AG04449 (cell line): ENCODE results near the gene FN3K.

Experiments
- CTCF ChIA-PET: fragments of 350-600 bp; formaldehyde crosslinking; extraction: SDS; loops from one replicate; lab custom pipeline; 2021; ENCODE audit warnings: antibody characterized with exemption; lab: Yijun Ruan, JAX
- POLR2A ChIA-PET: fragments of 400-600, 350-600 bp; formaldehyde crosslinking; extraction: SDS; loops from one replicate; lab custom pipeline; 2020; ENCODE audit warnings: antibody characterized with exemption, inconsistent platforms; lab: Yijun Ruan, JAX
- DNase-seq: peaks from one replicate; pipeline ENCODE4 v3.0.0-alpha.2; 2010; ENCODE audit warnings: low read depth, low spot score
- H3K4me3 ChIP-seq: 2 replicates; pipeline ENCODE4 v1.5.1; 2011; ENCODE audit warnings: low read depth, mild to moderate bottlenecking, control low read depth, low read length
- TF ChIP-seq, protein P1 (sequence below): IDR thresholded peaks from one replicate; pipeline ENCODE4 v1.5.1; 2011; ENCODE audit warnings: mild to moderate bottlenecking, moderate library complexity, low read length, control low read depth, inconsistent platforms; ENCODE audit not compliant: insufficient read depth; ENCODE audit errors: missing control alignments

The FN3K gene

DNA sequence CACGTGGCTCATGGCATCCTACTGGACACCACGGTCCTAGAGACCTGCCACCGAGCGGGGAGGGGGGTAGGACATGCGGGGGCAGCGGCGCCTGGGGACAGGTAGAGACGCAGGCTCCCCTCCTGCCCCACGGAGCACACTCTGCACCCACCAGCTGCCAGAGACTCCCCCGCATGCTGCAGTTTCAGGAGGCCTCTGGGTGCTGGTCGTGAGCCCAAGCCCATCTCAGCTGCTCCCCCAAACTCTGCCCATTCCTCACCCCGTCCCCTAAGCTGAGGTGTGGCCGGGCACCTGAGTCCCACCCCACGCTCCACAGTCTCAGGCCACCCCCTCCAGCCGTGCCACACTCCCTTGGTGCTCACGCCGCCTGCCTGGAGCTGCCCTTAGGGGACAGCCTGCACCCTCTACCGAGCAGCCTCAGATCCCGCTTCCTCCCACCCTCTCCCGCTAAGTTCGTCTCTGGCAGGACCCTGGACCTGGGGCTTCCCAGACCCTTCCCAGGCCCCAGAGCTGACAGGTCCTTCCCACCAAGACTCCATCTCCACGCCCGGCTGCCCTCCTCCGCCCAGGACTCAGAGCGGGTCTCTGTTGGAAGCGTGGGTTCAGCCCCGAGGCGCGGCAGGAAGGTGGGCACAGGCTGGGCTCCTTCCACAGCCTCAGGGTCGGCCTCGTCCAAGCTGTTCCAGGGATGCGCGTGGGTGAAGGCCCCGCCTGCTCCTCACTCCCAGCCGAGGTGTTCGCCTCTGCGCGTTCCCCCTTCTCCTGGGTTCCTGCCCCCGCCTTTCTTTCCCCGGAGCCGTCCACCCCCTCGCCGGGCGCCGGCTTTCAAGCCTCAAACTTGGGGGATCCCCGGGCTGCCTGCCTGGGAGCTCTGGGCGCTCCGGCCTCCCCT, 38.3 kb upstream of the FN3K start:
- peak overlapping the region; percentile 71 for H3K4me3 ChIP-seq
- TF ChIP-seq, protein P1, sequence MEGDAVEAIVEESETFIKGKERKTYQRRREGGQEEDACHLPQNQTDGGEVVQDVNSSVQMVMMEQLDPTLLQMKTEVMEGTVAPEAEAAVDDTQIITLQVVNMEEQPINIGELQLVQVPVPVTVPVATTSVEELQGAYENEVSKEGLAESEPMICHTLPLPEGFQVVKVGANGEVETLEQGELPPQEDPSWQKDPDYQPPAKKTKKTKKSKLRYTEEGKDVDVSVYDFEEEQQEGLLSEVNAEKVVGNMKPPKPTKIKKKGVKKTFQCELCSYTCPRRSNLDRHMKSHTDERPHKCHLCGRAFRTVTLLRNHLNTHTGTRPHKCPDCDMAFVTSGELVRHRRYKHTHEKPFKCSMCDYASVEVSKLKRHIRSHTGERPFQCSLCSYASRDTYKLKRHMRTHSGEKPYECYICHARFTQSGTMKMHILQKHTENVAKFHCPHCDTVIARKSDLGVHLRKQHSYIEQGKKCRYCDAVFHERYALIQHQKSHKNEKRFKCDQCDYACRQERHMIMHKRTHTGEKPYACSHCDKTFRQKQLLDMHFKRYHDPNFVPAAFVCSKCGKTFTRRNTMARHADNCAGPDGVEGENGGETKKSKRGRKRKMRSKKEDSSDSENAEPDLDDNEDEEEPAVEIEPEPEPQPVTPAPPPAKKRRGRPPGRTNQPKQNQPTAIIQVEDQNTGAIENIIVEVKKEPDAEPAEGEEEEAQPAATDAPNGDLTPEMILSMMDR: no peak
- POLR2A ChIA-PET: no interaction called here
- no peak for DNase-seq
- CTCF ChIA-PET: no interaction called here

DNA sequence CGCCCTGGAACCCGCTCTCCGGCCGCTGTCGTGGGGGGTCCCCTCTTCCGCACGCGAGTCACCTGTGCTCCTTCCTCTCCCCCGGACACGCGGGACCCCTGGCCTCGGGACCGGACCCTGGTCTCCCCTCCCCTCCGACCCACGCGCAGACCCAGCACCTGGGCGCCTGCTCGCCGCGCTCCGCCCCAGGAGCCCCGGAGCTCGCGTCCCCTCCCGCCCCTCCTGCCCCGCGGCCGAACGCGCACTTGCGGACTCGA, 37.7 kb upstream of the FN3K start:
- CTCF ChIA-PET: no interaction called here
- TF ChIP-seq, protein P1: no peak
- POLR2A ChIA-PET: no interaction called here
- no peak for DNase-seq
- H3K4me3 ChIP-seq: peak overlapping the region; percentile 71

DNA sequence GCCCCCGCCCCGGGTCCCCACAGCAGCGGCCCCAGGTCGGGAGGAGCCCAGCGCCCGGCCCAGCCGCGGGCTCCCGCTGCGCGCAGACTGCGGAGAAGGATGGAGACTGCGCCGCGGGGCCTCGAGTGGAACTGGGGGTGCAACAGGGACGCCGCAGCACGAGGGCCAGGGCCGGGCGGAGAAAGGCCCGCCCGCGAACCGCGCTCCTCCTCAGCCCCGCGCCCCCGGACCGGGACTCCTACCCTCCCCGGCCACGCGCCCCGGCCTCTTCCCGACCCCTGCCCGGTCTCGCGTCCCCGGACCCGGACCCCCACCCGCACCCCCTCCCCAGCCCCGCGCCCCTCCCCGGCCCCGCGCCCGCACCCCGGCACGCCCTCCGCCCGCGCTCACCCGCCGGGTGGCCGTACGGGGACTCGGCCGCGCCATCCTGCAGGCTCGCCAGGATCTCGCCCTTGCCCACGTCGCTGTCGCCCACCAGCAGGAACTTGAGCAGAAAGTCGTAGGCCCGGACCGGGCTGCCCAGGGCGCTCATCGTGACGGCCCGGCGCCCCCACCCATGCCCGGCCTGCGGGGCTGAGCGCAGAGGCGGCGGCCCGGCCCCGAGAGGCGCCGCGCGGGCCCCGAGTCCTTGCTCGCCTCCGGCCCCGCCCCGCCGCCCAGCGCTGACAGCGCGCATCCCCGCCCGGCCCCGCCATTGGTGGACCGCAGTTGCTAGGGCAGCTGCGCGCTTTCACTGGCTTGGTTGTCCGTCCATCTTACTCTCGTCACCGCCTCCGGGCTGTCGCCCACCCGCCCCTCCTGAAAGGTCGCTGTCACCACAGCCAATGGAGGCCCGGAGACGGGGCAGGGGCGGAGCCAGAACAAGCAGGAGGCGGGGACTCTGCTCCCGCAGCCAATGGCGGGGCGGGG, 37.1 kb upstream of the FN3K start, which contains the start of gene RAB40B:
RAB40B (minus strand) TSS at position 634 of the 909 bp plus-strand sequence; CDS start at position 532, 102 bp downstream.
- CTCF ChIA-PET: no interaction called here
- TF ChIP-seq, protein P1: no peak
- POLR2A ChIA-PET: interaction anchor here (1.0 kb wide), 1 partner anchor 18 kb away, joined by 3 read pairs; the partner anchor contains the start of gene FN3KRP
- DNase-seq: peak; percentile 85
- H3K4me3 ChIP-seq: peak within 1 kb of the TSS; percentile 76

DNA sequence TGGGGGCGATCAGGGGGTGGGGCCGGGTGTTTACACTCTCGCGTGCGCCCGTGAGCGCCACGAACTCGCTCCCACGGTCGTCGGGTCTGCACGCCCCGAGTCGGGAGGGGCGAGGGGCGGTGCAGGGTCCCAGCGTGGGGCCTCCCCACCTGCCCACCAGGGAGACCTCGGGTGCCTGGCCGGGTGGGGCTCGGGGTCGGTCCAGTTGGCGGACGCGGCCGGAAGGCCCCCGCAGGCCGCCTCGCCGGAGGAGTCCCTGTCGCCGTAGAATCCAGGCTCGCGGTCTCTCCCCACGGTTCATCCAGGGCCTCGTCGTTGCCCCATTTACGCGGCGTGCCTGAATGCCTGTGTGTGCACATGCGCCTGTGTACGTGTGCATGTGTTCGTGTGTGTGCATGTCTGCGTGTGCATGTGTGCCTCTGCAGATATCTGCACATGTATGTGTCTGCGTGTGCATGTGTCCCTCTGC, 36.4 kb upstream of the FN3K start:
- peak overlapping the region; percentile 76 for H3K4me3 ChIP-seq
- ChIA-PET CTCF (no interaction called here), POLR2A (interaction anchor here (1.0 kb wide), 1 partner anchor 17 kb away, joined by 3 read pairs; the partner anchor contains the start of gene FN3KRP)
- TF ChIP-seq, protein P1: no peak
- DNase-seq: no peak

DNA sequence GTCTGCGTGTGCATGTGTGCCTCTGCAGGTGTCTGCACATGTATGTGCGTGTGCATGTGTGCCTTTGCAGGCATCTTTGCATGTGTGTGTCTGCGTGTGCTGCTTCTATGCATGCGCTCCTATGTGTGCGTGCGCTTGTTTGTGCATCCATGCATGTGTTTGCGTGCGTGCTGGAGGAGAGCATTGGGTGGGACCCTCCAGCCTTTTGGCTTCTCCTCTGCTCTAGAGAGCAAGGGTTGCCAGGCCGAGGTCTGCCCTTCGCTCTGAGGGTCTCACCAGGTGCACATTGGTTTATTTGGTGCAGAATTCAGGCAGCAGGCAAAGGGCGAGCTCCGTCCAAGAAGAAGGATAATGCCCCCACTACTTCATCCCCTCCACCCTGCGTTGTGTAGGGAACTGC, 35.9 kb upstream of the FN3K start:
- TF ChIP-seq, protein P1: no peak
- H3K4me3 ChIP-seq: peak overlapping the region; percentile 76
- ChIA-PET CTCF (no interaction called here), POLR2A (no interaction called here)
- DNase-seq: no peak
